ENCODE data around the gene IFIT1.

Gene IFIT1

GRCh38 chr10:89392974-89393373, 551 bp downstream of the IFIT1 start:
- TF ChIP-seq ZFX (IDR thresholded peaks at IDR 0.05; ENCODE audit: borderline replicate concordance) (no peak), CTCF (IDR thresholded peaks at IDR 0.05) (no peak)
- no peak overlapping the region for H3K27ac ChIP-seq

GRCh38 chr10:89393898-89394297, 1.5 kb downstream of the IFIT1 start:
- H3K27ac ChIP-seq, result no peak overlapping the region
- TF ChIP-seq CTCF (IDR thresholded peaks at IDR 0.05), result no peak
- no peak for TF ChIP-seq ZFX (IDR thresholded peaks at IDR 0.05; ENCODE audit: borderline replicate concordance)

GRCh38 chr10:89395141-89395540, 2.7 kb downstream of the IFIT1 start:
- no peak overlapping the region for H3K27ac ChIP-seq
- TF ChIP-seq CTCF (IDR thresholded peaks at IDR 0.05), result no peak
- no peak for TF ChIP-seq ZFX (IDR thresholded peaks at IDR 0.05; ENCODE audit: borderline replicate concordance)

GRCh38 chr10:89398003-89398749, 5.8 kb downstream of the IFIT1 start:
- H3K27ac ChIP-seq, result no peak overlapping the region
- TF ChIP-seq ZFX (IDR thresholded peaks at IDR 0.05; ENCODE audit: borderline replicate concordance), result no peak
- no peak for TF ChIP-seq CTCF (IDR thresholded peaks at IDR 0.05)

- no peak overlapping the region for H3K27ac ChIP-seq
- TF ChIP-seq ZFX (IDR thresholded peaks at IDR 0.05; ENCODE audit: borderline replicate concordance) (no peak), CTCF (IDR thresholded peaks at IDR 0.05) (no peak)
Observed at GRCh38 chr10:89399956-89400355, 7.5 kb downstream of the IFIT1 start.

- no peak overlapping the region for H3K27ac ChIP-seq
- TF ChIP-seq ZFX (IDR thresholded peaks at IDR 0.05; ENCODE audit: borderline replicate concordance) (no peak), CTCF (IDR thresholded peaks at IDR 0.05) (no peak)
Observed at GRCh38 chr10:89403043-89403442, 10.6 kb downstream of the IFIT1 start.

Measured in 22Rv1 (cell line).